Panc1 (cell line): ENCODE data around the gene NOS1. TPM values are rescaled to one million over a fixed set of nuclear protein-coding genes. Genes with fewer than 3 reads are reported as not detected.

ENCODE experiments used
- ATAC-seq: fragments of 200-7000 bp; cut with Tn5 transposase; 2 replicates; pipeline ENCODE4 v1.9.1; 2020; ENCODE audit warnings: mild to moderate bottlenecking, moderate library complexity
- BruUV-seq: library from RNA; stranded (reverse); fragments of 400-500 nt; replicated peaks from 2 replicates; lab custom pipeline; 2021; lab: Mats Ljungman, UMichigan
- CTCF ChIA-PET: fragments of 300-600 bp; sonication (Branson Sonifier 250); formaldehyde crosslinking; loops from one replicate; lab custom pipeline; 2022; ENCODE audit warnings: antibody characterized with exemption; lab: Charles Lee
- POLR2A ChIA-PET: fragments of 300-600 bp; sonication (Branson Sonifier 250); formaldehyde crosslinking; loops from one replicate; lab custom pipeline; 2022; ENCODE audit warnings: antibody characterized with exemption; lab: Charles Lee
- DNase-seq: peaks from one replicate; pipeline ENCODE4 v3.0.0-alpha.2; 2010; ENCODE audit warnings: low read depth, low spot score
- H3K27ac ChIP-seq: 2 replicates; pipeline ENCODE4 v1.5.1; 2011; ENCODE audit warnings: mild to moderate bottlenecking, low read length, inconsistent platforms
- H3K27me3 ChIP-seq: fragments of 200-500 bp; sonication (Bioruptor generic); 2 replicates; pipeline ENCODE4 v1.6.0; 2014; ENCODE audit warnings: low read length, inconsistent platforms; ENCODE audit not compliant: control insufficient read depth, insufficient read depth
- H3K36me3 ChIP-seq: fragments of 200-500 bp; sonication (Bioruptor generic); 2 replicates; pipeline ENCODE4 v1.5.1; 2014; ENCODE audit warnings: inconsistent platforms, mild to moderate bottlenecking, low read length, moderate library complexity; ENCODE audit not compliant: control insufficient read depth, insufficient read depth
- H3K4me1 ChIP-seq: 2 replicates; pipeline ENCODE4 v1.5.1; 2011; ENCODE audit warnings: inconsistent platforms, mild to moderate bottlenecking, low read length, moderate library complexity; ENCODE audit not compliant: control insufficient read depth, insufficient read depth
- H3K4me3 ChIP-seq, 2 experiments: 2 replicates each; pipeline ENCODE4 v1.5.1; 2011 to 2012; ENCODE audit warnings: low read depth in 2 of 2, low read length in 2 of 2, mild to moderate bottlenecking in 2 of 2, inconsistent platforms in 1 of 2, moderate library complexity in 1 of 2
- H3K9me3 ChIP-seq: fragments of 200-500 bp; sonication (Bioruptor generic); 2 replicates; pipeline ENCODE4 v1.5.1; 2014; ENCODE audit warnings: low read depth, mild to moderate bottlenecking, inconsistent platforms, low read length, moderate library complexity; ENCODE audit not compliant: control insufficient read depth, insufficient read depth
- CTCF ChIP-seq: fragments of 450-650 bp; IDR thresholded peaks from 2 replicates; pipeline ENCODE4 v1.5.1; 2017; ENCODE audit warnings: mild to moderate bottlenecking
- POLR2AphosphoS5 ChIP-seq: IDR thresholded peaks from 2 replicates; pipeline ENCODE4 v1.6.1; 2012; ENCODE audit warnings: mild to moderate bottlenecking, low read depth, low read length, moderate library complexity
- REST ChIP-seq, 2 experiments: IDR thresholded peaks; 2 replicates each; pipeline ENCODE4 v1.6.1; 2011 to 2012; ENCODE audit warnings: low read depth in 2 of 2, control low read depth in 1 of 2, low read length in 1 of 2, mild to moderate bottlenecking in 1 of 2, moderate library complexity in 1 of 2; ENCODE audit not compliant: insufficient read depth in 1 of 2
- SIN3A ChIP-seq: IDR thresholded peaks from 2 replicates; pipeline ENCODE4 v1.6.1; 2012; ENCODE audit warnings: low read depth, mild to moderate bottlenecking, low read length, moderate library complexity, borderline replicate concordance; ENCODE audit not compliant: insufficient read depth
- TCF7L2 ChIP-seq: IDR thresholded peaks from 2 replicates; pipeline ENCODE4 v1.6.1; 2011; ENCODE audit warnings: mild to moderate bottlenecking, low read depth, low read length, inconsistent platforms
- in situ Hi-C: cut with HindIII; loops from 2 replicates; pipeline ENCODE4 v1.10.0; 2016; ENCODE audit warnings: low sequenced_read_pairs, low pct_unique_long_range_greater_than_20kb
- intact Hi-C: fragments of 100-400 bp; cut with micrococcal nuclease; formaldehyde crosslinking; loops from one replicate; pipeline ENCODE4 v1.10.0; 2022; ENCODE audit not compliant: unreplicated experiment
- total RNA-seq: library from RNA; stranded (reverse); gene quantifications from one replicate; pipeline ENCODE4 v1.2.1, GENCODE V29; 2021; ENCODE audit not compliant: unreplicated experiment

Gene NOS1
- total RNA-seq, 1 experiment from 2014 or later = 0.03 TPM

DNA sequence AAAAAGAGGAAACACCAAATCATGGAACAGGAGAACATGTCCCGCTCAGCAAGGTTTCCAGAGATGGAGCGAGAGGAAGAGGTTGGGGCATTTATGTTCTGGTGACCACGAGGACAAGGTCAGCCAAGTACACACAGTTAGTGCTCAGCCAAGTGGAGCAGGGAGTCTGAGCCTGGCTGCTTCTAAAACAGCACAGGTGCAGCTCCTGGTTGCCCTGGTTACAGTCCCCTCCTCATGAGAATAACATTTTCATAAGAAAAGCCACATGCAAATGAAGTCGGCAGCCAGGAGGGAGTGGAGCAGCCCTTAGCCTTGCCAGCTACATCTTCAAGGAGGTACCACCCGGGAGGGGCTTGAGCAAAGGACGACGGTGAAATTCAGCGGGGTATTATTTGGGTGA lies 81.8 kb downstream of the NOS1 start:
- DNase-seq (no peak), ATAC-seq (no peak)
- no peak overlapping the region for H3K27ac ChIP-seq
- no peaks in the 10 kb centered on the region for H3K4me1 ChIP-seq
- no peaks in the 10 kb centered on the region; the same call in 1 of the 2 replicates for H3K27me3 ChIP-seq
- POLR2A ChIA-PET = no interaction called here
- CTCF ChIA-PET = no interaction called here
- no peak overlapping the region for H3K4me3 ChIP-seq
- in situ Hi-C loops (no loop called here), intact Hi-C loops (no loop called here)
- no peaks in the 10 kb centered on the region for H3K36me3 ChIP-seq
- TF ChIP-seq TCF7L2 (no peak), CTCF (no peak), POLR2AphosphoS5 (no peak), SIN3A (no peak), REST (IDR thresholded peaks at IDR 0.05; ENCODE audit: insufficient read depth in 1 of 2, low read depth in 2 of 2, low read length in 1 of 2) (no peak)
- H3K9me3 ChIP-seq = no peaks in the 10 kb centered on the region
- no TSS peak for BruUV-seq

GRCh38 chr12:117277875-117278274 lies 83.6 kb downstream of the NOS1 start:
- BruUV-seq = no TSS peak
- no peak for TF ChIP-seq SIN3A
- no peak for TF ChIP-seq CTCF
- no peak for TF ChIP-seq POLR2AphosphoS5
- no peak for TF ChIP-seq REST (IDR thresholded peaks at IDR 0.05; ENCODE audit: insufficient read depth in 1 of 2, low read depth in 2 of 2, low read length in 1 of 2)
- TF ChIP-seq TCF7L2 = no peak
- H3K4me1 ChIP-seq = no peaks in the 10 kb centered on the region
- H3K4me3 ChIP-seq = no peak overlapping the region
- intact Hi-C loops = no loop called here
- H3K27ac ChIP-seq = no peak overlapping the region
- no peaks in the 10 kb centered on the region for H3K36me3 ChIP-seq
- in situ Hi-C loops = no loop called here
- DNase-seq (no peak), ATAC-seq (no peak)
- no peaks in the 10 kb centered on the region; the same call in 1 of the 2 replicates for H3K27me3 ChIP-seq
- POLR2A ChIA-PET = no interaction called here
- CTCF ChIA-PET = interaction anchor here (1.1 kb wide), 1 partner anchor 57 kb away, joined by 3 read pairs; no protein-coding TSS in a partner anchor
- no peaks in the 10 kb centered on the region for H3K9me3 ChIP-seq
